OCI-M2 (cell line): ENCODE measurements around the gene GSTCD.
"Not testable (repeated sequence)": the region's sequence is repeated elsewhere in the genome, so short reads cannot be mapped to it uniquely, and the experiment has no call there.

ENCODE experiments used
- DNase-seq: peaks from one replicate; lab custom pipeline; 2025; ENCODE audit not compliant: unreplicated experiment; lab: John Stamatoyannopoulos, UW

GSTCD gene

DNA sequence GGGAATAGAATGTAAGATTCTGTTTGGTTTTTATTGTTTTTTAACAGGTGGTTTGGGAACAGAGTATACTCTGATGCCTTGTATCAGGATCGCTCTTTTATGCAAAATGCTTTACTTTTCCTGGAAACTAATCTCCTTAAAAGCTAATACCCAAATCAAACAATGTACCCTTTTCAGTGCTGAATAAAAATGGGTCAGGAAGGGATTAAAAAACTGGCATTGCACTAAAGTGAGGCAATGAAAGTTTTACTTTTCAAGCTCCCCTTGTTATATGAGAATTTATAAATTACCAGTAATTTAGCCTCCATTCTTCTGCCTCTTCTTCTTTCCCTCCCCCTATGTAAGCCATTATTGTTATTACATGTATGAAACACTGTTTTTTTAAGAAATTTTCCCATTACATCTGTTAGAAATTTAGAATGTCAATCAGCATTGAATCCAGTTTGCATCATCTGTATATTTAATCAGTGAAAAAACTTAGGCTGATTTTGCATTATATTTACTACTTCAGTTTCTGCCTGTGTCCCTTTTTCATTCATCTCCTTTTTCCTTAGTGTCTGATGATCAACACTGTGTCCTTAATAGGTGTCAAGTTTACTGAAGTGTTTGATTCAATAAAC lies 97.0 kb downstream of the GSTCD start:
- no peak for DNase-seq

- DNase-seq, result no peak
These were observed 98.9 kb downstream of the GSTCD start for GRCh38 chr4:105807496-105807895.

DNA sequence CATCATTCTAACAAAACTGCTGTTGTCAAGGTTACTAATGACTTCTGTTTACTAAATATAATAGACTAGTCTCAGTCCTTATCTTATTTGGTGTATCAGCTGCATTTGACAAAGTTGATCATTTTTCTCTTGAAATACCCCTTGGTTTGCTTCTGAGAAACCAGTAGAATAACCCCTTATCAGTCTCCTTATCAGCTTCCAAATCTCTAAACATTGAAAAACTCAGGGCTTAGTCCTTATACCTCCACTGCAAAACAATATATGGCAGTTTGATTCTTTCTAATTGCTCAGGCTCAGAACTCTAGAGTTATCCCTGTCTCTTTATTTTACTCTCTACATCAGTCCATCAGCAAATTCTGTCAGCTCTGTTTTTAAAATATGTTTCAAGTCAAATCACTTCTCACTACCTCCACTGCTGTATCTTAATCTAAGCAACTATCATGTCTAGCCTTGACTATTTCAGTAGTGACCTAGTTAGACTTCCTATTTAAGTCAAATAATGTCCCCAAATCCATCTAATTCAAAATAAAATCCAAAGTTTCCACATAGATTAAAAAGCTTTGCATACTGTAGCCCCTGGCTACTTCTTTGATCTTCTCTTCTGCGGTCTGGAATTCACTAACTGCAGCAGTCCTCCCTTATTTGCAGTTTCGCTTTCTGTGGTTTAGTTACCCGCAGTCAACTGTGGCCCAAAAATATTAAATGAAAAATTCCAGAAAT lies 99.6 kb downstream of the GSTCD start:
- no peak for DNase-seq

GRCh38 chr4:105808750-105809041 lies 100.1 kb downstream of the GSTCD start:
- no peak for DNase-seq

- no peak for DNase-seq
These were observed 107.1 kb downstream of the GSTCD start for GRCh38 chr4:105815701-105816100.

DNA sequence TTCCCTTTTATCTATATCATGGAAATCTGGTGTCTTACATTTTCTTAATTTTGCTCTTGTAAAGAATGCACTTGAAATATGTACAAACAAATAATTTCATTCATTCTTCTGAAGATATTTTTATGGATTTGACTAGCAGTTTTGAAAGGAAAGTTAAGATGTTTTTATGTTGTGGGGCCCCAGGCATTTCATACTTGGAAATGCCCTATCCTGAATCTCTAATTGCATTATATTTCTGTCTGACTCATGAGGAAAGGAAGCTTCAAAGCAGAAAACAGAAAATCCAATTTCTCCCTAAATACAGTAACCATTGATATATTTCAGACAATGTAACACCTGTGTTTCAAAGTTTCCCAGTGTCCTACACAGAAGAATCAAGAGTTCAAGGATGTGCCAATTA lies 113.5 kb downstream of the GSTCD start:
- DNase-seq, result no peak

- no peak for DNase-seq
These were observed 119.5 kb downstream of the GSTCD start for GRCh38 chr4:105828074-105828473.

DNA sequence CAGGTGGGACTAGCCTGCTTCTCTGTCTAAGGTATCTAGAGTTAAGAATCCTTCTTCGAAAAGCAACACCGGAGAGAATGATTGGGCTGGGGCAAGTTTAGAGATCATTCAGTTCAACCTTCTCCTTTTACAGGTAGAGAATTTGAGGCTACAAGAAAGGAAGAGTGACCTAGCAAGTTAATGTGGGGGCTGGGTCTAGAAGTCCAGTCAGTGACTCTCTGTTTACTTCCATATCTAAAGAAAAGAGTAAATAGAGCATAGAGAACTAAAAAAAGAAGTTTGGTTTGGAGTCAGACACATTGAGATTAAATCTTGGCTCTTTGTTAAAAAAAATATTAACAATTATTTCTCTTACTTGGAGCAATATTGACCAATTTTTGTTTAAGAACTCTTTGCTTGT lies 122.6 kb downstream of the GSTCD start:
- DNase-seq, result no peak

GRCh38 chr4:105835177-105835576 lies 126.6 kb downstream of the GSTCD start:
- no peak for DNase-seq

- DNase-seq, result no peak
These were observed 128.0 kb downstream of the GSTCD start for GRCh38 chr4:105836537-105836936.

DNA sequence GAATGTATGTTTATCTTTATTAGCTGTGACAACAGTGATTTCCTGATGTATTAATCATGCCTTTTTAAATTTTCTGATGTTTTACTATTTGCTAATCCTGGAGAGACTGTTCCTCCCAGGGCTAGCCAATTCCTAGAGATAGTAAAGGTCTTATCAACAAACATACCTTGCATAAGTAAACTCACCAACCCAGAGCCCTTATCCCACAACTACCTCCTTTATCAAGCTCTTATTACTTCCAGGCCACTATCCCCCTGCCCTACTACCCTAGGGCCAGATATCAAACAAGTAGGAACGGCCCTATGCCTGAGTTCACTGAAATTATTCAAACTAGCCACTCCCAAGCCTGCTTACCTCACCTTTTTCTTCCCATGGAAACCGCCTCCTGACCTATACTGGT lies 128.5 kb downstream of the GSTCD start:
- no peak for DNase-seq

DNA sequence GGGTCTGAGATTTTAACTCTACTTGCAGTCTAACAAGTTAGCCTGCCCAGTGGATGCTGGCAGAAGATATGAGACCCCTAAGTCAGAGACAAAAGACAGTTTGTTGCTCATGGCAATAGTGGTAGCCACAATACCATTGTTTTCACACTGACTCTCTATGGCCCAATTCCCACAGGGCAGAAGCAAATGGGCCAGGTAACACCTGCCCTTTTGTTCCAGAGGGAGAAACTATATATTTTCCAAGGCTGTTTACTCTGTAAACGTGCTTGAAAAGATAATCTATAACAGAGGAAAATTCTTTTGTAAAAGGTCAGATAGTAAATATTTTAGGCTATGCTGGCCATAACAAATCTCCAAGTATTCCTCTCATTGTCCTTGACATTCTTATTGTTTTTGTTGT lies 129.5 kb downstream of the GSTCD start:
- DNase-seq, result no peak

- DNase-seq, result no peak
These were observed 132.0 kb downstream of the GSTCD start for GRCh38 chr4:105840426-105841174.

GRCh38 chr4:105843941-105844340 lies 135.4 kb downstream of the GSTCD start:
- no peak for DNase-seq

DNA sequence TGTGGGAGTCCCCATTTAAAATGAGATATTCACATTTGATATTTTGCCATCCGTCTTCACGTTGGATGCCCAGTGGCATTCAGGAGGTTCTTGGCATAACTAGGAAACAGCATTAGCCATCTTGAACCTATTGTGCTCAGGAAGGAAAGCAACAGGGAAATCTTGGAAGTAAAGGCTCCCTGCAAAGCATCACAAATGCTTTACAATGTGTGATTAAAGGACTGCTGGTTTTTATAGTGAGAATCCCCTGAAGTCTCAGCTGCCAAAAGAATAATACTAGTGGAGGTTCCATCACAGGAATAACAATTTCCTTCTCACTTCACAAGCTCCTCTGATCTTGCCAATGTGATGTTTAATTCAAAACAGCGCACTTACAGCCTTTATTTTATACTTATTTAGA lies 137.0 kb downstream of the GSTCD start:
- DNase-seq, result no peak

GRCh38 chr4:105848359-105848758 lies 139.8 kb downstream of the GSTCD start:
- DNase-seq, result not testable (repeated sequence)

GRCh38 chr4:105851196-105851595 lies 142.6 kb downstream of the GSTCD start:
- no peak for DNase-seq

DNA sequence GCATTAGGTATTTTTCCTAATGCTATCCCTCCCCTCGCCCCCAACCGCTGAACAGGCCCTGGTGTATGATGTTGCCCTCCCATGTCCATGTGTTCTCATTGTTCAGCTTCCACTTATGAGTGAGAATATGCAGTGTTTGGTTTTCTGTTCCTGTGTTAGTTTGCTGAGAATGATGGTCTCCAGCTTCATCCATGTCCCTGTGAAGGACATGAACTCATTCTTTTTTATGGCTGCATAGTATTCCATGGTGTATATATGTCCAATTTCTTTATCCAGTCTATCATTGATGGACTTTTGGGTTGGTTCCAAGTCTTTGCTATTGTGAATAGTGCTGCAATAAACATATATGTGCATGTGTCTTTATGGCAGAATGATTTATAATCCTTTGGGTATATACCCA lies 143.6 kb downstream of the GSTCD start:
- not testable (repeated sequence) for DNase-seq

DNA sequence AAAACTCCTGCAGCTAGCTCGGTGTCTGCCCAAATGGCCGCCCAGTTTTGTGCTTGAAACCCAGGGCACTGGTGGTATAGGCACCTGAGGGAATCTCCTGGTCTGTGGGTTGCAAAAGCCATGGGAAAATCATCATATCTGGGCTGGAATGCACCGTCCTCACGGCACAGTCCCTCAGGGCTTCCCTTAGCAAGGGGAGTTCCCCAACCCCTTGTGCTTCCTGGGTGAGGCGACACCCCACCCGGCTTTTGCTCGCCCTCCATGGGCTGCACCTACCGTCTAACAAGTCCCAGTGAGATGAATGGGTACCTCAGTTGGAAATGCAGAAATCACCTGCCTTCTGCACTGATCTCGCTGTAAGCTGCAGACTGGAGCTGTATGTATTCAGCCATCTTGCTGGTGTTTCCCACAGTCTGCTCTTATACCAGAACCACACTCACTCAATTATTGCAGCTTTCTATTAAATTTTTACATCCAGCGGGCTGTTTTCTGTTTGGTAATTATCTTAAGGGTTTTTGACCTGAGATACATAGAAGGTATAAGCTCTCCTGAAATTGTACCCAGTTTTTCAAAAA lies 150.0 kb downstream of the GSTCD start:
- DNase-seq, result no peak

DNA sequence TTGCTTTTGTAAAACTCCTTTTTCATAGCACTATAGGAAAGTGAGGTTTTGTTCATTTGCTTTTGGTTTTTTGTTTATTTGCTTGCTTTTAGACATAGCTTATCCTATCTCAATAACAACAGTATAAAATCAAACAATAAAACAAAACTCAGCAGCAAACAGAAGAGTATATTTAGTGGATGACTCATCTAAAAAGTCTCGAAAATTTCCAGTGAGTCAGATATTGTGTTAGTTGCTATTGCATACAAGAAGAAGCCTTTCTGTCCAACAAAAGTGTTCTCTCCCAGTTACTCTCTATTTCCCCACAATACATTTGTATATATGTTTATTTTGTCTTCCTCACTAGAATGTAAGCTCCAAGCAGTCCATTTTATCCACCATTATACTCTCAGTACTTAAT lies 150.6 kb downstream of the GSTCD start:
- DNase-seq, result no peak

DNA sequence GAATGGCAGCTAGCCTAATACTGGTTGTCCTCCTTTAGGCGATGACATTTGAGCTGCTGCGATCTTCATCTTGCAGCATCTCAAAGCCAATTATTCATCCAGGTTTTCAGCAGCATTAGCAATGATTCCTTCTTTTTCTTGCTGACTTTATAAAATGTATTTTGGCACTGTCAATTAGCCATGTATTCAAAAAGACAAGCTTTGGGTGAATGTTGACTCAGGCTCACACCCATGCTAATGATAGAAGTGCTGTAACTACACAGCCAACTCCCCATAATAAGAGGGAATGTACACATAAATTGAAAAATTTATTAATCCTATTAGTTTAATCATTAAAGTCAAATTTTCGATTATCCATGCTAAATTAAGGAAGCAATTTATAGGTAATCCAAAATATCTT lies 162.4 kb downstream of the GSTCD start:
- no peak for DNase-seq

DNA sequence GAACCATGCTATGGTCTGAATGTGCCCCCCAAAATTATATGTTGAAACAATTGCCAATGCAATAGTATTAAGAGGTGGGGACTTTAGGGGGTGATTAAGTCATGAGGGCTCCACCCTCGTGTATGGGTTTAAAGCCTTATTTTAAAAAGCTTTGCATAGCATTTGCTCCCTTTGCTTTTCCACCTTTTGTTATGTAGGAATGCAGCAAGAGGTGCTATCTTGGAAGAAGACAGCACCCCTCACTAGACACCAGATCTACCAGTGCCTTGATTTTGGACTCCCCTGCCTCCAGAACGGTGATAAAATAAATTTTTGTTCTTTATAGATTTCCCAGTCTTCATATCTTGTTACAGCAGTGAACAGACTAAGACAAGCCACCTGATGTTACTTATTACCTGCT lies 163.4 kb downstream of the GSTCD start:
- no peak for DNase-seq
